Sigmoid colon (tissue), 7 donors: Measurements from ENCODE around the gene CUX1. TPM values are rescaled to one million over a fixed set of nuclear protein-coding genes. Genes with fewer than 3 reads are reported as not detected.
A peak's percentile ranks its signal among the peaks of the same experiment; 100 is the strongest.

Source experiments
- DNase-seq: peaks from one replicate; pipeline ENCODE4 v3.0.0-alpha.2; 2019
- H3K27ac ChIP-seq, 4 donors: fragments of 200-600 bp; sonication (generic); one replicate each; pipeline ENCODE4 v1.5.1; 2016 to 2019; ENCODE audit warnings: mild to moderate bottlenecking in 1 of 4
- H3K27me3 ChIP-seq, 3 donors: fragments of 200-600 bp; sonication (generic); one replicate each; pipeline ENCODE4 v1.5.1; 2019; ENCODE audit warnings: mild to moderate bottlenecking in 1 of 3
- H3K36me3 ChIP-seq, 4 donors: fragments of 200-600 bp; sonication (generic); one replicate each; pipeline ENCODE4 v1.5.1; 2016 to 2019
- H3K4me1 ChIP-seq, 4 donors: fragments of 200-600 bp; sonication (generic); one replicate each; pipeline ENCODE4 v1.5.1; 2017 to 2019
- H3K4me3 ChIP-seq, 4 donors: fragments of 200-600 bp; sonication (generic); one replicate each; pipeline ENCODE4 v1.5.1; 2017 to 2019; ENCODE audit warnings: mild to moderate bottlenecking in 2 of 4, moderate library complexity in 1 of 4
- H3K9me3 ChIP-seq, 4 donors: fragments of 200-600 bp in 3 of 4; sonication (generic) in 3 of 4; one replicate each; pipeline versions ENCODE4 v1.5.1 to v1.6.1; 2013 to 2019
- EP300 ChIP-seq, 4 donors: sonication (generic); formaldehyde crosslinking; IDR thresholded peaks; one replicate each; pipeline ENCODE4 v1.6.1; 2017; ENCODE audit warnings: antibody characterized with exemption in 4 of 4
- POLR2A ChIP-seq, 2 donors: fragments of 450-650 bp; IDR thresholded peaks; one replicate each; pipeline ENCODE4 v1.6.1; 2016; ENCODE audit warnings: antibody characterized with exemption in 2 of 2, mild to moderate bottlenecking in 2 of 2, moderate library complexity in 2 of 2
- POLR2AphosphoS5 ChIP-seq, 4 donors: sonication (generic); formaldehyde crosslinking; IDR thresholded peaks; one replicate each; pipeline ENCODE4 v1.6.1; 2017; ENCODE audit warnings: antibody characterized with exemption in 4 of 4
- WGBS, 2 donors: extraction: QIAGEN DNeasy Blood & Tissue Kit; methylation state at CpG; one replicate each; pipeline ENCODE4 v1.1.7; 2013; 5-methylcytosine and 5-hydroxymethylcytosine counted together
- intact Hi-C: fragments of 100-400 bp; cut with DNase I; formaldehyde crosslinking; loops from one replicate; pipeline ENCODE4 v1.15.1; 2023
- polyA plus RNA-seq, 3 donors: library from polyadenylated mRNA; stranded (reverse); fragments of 200-250 nt; gene quantifications; one replicate each; pipeline ENCODE4 v1.2.3, GENCODE V29; 2013
- total RNA-seq, 4 donors: library from RNA; depleted of rRNA; stranded (reverse); fragments of >200 nt; gene quantifications; one replicate each; pipeline ENCODE4 v1.1.0, GENCODE V29; 2016
- TF ChIP-seq, protein P1 (sequence below), 4 experiments: fragments of 450-650 bp in 3 of 4; fragments of 200-600 bp in 1 of 4; IDR thresholded peaks; one replicate each; pipeline ENCODE4 v1.5.1; 2016 to 2019; ENCODE audit warnings: antibody characterized with exemption in 4 of 4, mild to moderate bottlenecking in 3 of 4, moderate library complexity in 2 of 4
- donor health status: healthy with polysubstance abuse.
- donor health status: Bipolar disorder and iron deficiency.
- donor health status: healthy.

The CUX1 gene
- total and polyA plus RNA-seq, 7 donors, result 46.7 to 127 (median 49.9) TPM

DNA sequence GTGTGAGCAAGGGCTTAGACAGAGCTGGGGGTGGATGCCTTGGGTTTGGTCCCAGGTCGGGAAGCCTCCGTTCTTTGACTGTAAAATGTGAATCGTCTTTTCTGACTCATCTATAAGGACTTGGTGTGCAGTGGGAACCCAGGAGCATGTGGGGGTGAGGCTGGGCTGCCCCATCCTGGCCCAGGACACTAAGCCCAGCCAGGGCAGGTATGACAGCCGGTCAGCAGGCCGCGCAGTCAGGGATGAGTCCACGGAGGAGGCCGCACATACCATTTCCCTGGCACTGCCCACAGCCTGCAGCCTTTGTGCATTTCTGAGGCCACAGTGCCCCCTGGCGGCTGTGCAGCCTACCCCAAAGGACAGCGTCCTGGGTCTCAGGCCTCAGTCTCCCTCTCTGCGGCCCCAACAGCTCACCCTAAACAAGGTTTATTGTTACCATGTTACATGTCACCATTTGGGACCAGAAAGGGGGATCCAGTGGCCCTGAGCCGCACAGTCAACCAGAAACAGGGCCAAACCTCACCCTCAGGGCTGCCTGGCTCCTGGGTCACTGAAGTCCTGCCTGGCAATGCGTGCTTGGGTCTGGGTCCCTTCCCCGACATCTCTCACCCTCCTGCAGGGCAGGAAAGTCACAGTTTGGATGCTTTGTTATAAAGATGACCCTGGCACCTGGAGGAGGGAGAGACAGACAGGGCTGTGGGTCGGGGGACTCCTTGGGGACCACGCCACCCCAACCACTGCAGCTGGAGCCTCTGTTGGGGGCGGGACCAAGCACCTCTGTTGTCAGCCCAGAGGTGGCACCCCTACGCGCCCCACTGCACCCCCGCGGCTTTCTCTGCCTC, 454.9 kb downstream of the CUX1 start:
- Histone ChIP-seq H3K36me3 (no peaks in the 10 kb centered on the region), H3K4me1 (peaks cover 0 to 8% (median 7%) of the 10 kb centered on the region in 4 donors), H3K9me3 (no peaks in the 10 kb centered on the region), H3K27ac (no peak overlapping the region), H3K27me3 (no peaks in the 10 kb centered on the region), H3K4me3 (no peak overlapping the region)
- peak; percentile 85 for DNase-seq
- no peak for TF ChIP-seq EP300 (IDR thresholded peaks at IDR 0.05)
- TF ChIP-seq, protein P1, sequence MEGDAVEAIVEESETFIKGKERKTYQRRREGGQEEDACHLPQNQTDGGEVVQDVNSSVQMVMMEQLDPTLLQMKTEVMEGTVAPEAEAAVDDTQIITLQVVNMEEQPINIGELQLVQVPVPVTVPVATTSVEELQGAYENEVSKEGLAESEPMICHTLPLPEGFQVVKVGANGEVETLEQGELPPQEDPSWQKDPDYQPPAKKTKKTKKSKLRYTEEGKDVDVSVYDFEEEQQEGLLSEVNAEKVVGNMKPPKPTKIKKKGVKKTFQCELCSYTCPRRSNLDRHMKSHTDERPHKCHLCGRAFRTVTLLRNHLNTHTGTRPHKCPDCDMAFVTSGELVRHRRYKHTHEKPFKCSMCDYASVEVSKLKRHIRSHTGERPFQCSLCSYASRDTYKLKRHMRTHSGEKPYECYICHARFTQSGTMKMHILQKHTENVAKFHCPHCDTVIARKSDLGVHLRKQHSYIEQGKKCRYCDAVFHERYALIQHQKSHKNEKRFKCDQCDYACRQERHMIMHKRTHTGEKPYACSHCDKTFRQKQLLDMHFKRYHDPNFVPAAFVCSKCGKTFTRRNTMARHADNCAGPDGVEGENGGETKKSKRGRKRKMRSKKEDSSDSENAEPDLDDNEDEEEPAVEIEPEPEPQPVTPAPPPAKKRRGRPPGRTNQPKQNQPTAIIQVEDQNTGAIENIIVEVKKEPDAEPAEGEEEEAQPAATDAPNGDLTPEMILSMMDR (IDR thresholded peaks at IDR 0.05), result peak; percentile 80 to 94 (median 88)
- intact Hi-C loops, result loop anchor here (1.0 kb wide), 3 partner anchors 584 to 730 kb away; no protein-coding TSS in a partner anchor
- WGBS, 2 donors, result 47 to 51% methylated on average over 21 of the region's 21 CpGs

DNA sequence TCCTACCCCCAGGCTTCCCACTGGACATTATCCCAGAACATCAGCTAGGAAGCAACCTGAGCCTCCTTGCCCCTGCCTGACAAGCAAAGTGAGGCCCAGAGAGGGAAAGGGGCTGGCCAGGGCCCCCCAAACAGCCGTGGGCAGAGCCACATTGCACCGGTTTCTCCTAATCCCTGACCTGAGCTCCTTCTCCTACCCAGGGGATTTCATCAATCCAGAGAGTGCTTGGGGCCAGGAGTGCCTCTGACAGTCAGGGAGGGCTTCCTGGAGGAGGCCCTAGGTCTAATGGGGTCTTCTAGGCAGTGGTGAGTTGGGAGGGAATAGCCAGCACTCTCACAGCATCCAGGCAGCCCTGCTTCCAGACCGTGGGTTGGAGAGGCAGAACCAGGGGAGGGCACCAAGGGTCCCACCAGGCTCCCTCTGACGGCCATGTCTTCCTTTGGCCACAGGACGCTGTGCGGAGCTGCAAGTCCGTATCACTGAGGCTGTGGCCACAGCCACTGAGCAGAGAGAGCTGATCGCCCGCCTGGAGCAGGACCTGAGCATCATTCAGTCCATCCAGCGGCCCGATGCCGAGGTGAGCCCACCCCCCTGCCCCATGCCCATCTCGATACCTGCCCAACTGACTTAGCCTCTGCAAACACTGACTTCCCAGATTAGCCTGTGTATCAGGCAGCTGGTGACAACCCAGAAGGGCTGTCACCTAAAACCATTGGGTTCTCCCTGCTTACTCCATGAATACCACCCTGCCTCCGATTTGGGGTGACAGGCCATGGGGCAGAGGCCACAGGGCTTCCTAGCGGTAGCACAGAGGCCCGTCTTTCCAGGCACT, 455.7 kb downstream of the CUX1 start:
- TF ChIP-seq, protein P1 (IDR thresholded peaks at IDR 0.05), result no peak
- TF ChIP-seq EP300 (IDR thresholded peaks at IDR 0.05) (no peak), POLR2A (IDR thresholded peaks at IDR 0.05) (no peak), POLR2AphosphoS5 (IDR thresholded peaks at IDR 0.05) (no peak)
- no peak overlapping the region for H3K4me3 ChIP-seq

DNA sequence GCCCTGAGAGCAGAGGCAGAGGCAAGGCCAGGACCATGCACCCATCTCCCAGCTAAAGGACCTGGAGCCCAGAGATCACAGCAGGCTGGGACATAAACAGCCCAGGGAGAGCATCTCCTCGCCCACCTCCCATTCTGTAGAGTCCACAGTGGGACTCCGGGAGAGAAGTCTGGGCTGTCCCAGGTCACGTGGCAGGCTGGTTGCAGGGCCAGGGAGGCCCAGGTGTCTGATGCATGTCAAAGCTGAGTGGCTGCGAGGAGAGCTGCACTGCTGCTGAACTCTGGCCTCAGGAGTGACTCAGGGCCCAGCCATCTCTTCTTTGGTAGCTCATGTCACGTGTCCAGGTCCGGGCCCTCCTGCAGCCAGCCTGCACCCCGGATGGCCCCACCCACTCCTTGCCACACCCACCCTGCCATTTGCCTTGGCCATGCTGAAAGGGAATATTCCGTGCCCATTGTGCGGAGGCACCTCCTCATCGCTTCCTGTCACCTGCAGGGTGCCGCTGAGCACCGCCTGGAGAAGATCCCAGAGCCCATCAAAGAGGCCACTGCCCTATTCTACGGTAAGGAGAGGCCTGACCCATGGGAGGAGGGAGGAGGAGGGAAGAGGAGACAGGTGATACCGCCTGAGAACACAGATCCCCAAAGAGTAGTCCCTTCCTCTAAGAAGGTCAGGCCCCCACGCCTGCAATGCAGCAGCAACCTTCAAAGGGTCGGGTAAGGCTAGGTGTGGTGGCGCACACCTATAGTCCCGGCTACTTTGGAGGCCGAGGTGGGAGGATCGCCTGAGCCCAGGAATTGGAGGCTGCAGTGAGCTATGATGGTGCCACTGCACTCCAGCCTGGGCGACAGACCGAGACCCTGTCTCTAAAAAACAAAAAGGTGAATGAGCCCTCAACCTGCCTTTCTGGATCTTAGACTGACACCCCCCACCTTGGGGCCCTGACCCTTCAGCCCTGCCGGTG, 456.6 kb downstream of the CUX1 start:
- Histone ChIP-seq H3K9me3 (no peaks in the 10 kb centered on the region), H3K4me1 (peaks cover 0 to 8% (median 7%) of the 10 kb centered on the region in 4 donors), H3K27me3 (no peaks in the 10 kb centered on the region), H3K4me3 (no peak overlapping the region), H3K27ac (no peak overlapping the region), H3K36me3 (no peaks in the 10 kb centered on the region)
- no peak for TF ChIP-seq POLR2AphosphoS5 (IDR thresholded peaks at IDR 0.05)
- TF ChIP-seq POLR2A (IDR thresholded peaks at IDR 0.05), result no peak
- TF ChIP-seq, protein P1 (IDR thresholded peaks at IDR 0.05), result no peak
- no peak for TF ChIP-seq EP300 (IDR thresholded peaks at IDR 0.05)
- 59 to 80% methylated on average over 23 of the region's 23 CpGs for WGBS, 2 donors
- DNase-seq, result no peak
- intact Hi-C loops, result no loop called here

More for the DNA sequence above, 455.7 kb downstream of the CUX1 start:
- intact Hi-C loops, result loop anchor here (1.0 kb wide), 3 partner anchors 585 to 731 kb away; no protein-coding TSS in a partner anchor
- Histone ChIP-seq H3K27ac (no peak overlapping the region), H3K36me3 (no peaks in the 10 kb centered on the region), H3K4me1 (peaks cover 0 to 8% (median 7%) of the 10 kb centered on the region in 4 donors), H3K27me3 (no peaks in the 10 kb centered on the region), H3K9me3 (no peaks in the 10 kb centered on the region)
- WGBS, 2 donors, result 83 to 86% methylated on average over 16 of the region's 16 CpGs
- DNase-seq, result no peak

DNA sequence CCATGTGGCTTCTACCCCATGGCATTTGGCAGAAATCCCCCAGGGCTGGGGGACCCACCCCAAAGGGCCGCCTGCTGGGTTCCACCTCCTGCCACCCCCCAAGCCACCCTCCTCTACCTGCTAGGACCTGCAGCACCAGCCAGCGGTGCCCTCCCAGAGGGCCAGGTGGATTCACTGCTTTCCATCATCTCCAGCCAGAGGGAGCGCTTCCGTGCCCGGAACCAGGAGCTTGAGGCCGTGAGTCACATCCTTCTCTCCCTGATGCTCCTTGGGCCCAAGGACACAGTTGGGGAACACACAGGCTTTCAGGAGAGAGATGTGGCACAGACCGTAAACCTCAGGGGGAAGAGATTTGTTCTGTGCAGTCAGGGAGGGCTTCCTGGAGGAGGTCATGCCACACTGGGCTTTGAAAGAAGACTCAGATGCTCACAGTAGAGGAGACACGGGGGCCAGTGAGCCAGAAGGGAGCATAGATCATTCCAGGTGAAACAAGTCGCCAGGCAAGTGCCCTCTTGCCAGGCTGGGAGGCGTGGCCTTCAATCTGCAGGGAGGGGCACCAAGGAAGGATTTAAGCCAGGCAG, 457.8 kb downstream of the CUX1 start:
- intact Hi-C loops, result no loop called here
- Histone ChIP-seq H3K36me3 (no peaks in the 10 kb centered on the region), H3K27ac (no peak overlapping the region), H3K27me3 (no peaks in the 10 kb centered on the region), H3K9me3 (no peaks in the 10 kb centered on the region), H3K4me3 (no peak overlapping the region), H3K4me1 (peaks cover 0 to 13% (median 7%) of the 10 kb centered on the region in 4 donors)
- WGBS, 2 donors, result 84 to 88% methylated on average over 10 of the region's 10 CpGs
- no peak for DNase-seq
- TF ChIP-seq, protein P1 (IDR thresholded peaks at IDR 0.05), result no peak
- no peak for TF ChIP-seq EP300 (IDR thresholded peaks at IDR 0.05)
- TF ChIP-seq POLR2A (IDR thresholded peaks at IDR 0.05), result no peak
- no peak for TF ChIP-seq POLR2AphosphoS5 (IDR thresholded peaks at IDR 0.05)
